Tibial nerve (tissue), 4 donors: Measurements from ENCODE around the gene FRYL. TPM values are rescaled to one million over a fixed set of nuclear protein-coding genes. Genes with fewer than 3 reads are reported as not detected.

Experiments
- DNase-seq, 2 donors: peaks; one replicate each; pipeline ENCODE4 v3.0.0-alpha.2; 2019; ENCODE audit warnings: low spot score in 2 of 2
- H3K27ac ChIP-seq, 4 donors: fragments of 200-600 bp; sonication (generic) in 3 of 4; one replicate each; pipeline ENCODE4 v1.5.1; 2017 to 2019; ENCODE audit warnings: mild to moderate bottlenecking in 1 of 4
- H3K27me3 ChIP-seq, 2 donors: fragments of 200-600 bp; sonication (generic) in 1 of 2; one replicate each; pipeline versions ENCODE4 v1.5.1 to v1.6.0; 2017 to 2019
- H3K36me3 ChIP-seq, 3 donors: fragments of 200-600 bp; sonication (generic); one replicate each; pipeline ENCODE4 v1.5.1; 2018 to 2019
- H3K4me1 ChIP-seq, 4 donors: fragments of 200-600 bp; sonication (generic) in 3 of 4; one replicate each; pipeline ENCODE4 v1.5.1; 2017 to 2019
- H3K4me3 ChIP-seq, 4 donors: fragments of 200-600 bp; sonication (generic) in 3 of 4; one replicate each; pipeline ENCODE4 v1.5.1; 2017 to 2019; ENCODE audit warnings: mild to moderate bottlenecking in 1 of 4, moderate library complexity in 1 of 4
- H3K9me3 ChIP-seq, 4 donors: fragments of 200-600 bp; sonication (generic) in 3 of 4; one replicate each; pipeline ENCODE4 v1.5.1; 2017 to 2019
- CTCF ChIP-seq, 5 experiments: fragments of 200-600 bp in 3 of 5; fragments of 450-650 bp in 2 of 5; sonication (generic) in 3 of 5; IDR thresholded peaks; one replicate each; pipeline ENCODE4 v1.5.1; 2016 to 2019; ENCODE audit warnings: antibody characterized with exemption in 5 of 5, mild to moderate bottlenecking in 3 of 5, moderate library complexity in 2 of 5
- EP300 ChIP-seq, 2 donors: sonication (generic); formaldehyde crosslinking; IDR thresholded peaks; one replicate each; pipeline ENCODE4 v1.6.1; 2017; ENCODE audit warnings: antibody characterized with exemption in 2 of 2, mild to moderate bottlenecking in 1 of 2
- POLR2A ChIP-seq, 2 donors: fragments of 450-650 bp; IDR thresholded peaks; one replicate each; pipeline ENCODE4 v1.6.1; 2017; ENCODE audit warnings: antibody characterized with exemption in 2 of 2, mild to moderate bottlenecking in 2 of 2, moderate library complexity in 2 of 2
- WGBS, 2 donors: methylation state at CpG; one replicate each; pipeline ENCODE4 v1.1.5; 2018; 5-methylcytosine and 5-hydroxymethylcytosine counted together
- total RNA-seq, 4 donors: library from RNA; depleted of rRNA; stranded (reverse); fragments of >200 nt; gene quantifications; one replicate each; pipeline ENCODE4 v1.1.0, GENCODE V29; 2016

The FRYL gene
- total RNA-seq, 4 donors from 2014 or later: 88.3 to 122 (median 99.7) TPM

GRCh38 chr4:48504352-48504751 is 275.7 kb downstream of the FRYL start:
- no peak for TF ChIP-seq CTCF (IDR thresholded peaks at IDR 0.05)
- no peak for TF ChIP-seq POLR2A (IDR thresholded peaks at IDR 0.05)
- H3K36me3 ChIP-seq: peaks cover 0 to 69% (median 0%) of the 10 kb centered on the region in 3 donors
- H3K4me1 ChIP-seq: no peaks in the 10 kb centered on the region
- H3K4me3 ChIP-seq: no peak overlapping the region
- DNase-seq: no peak
- H3K9me3 ChIP-seq: no peaks in the 10 kb centered on the region
- H3K27ac ChIP-seq: no peak overlapping the region
- 88 to 94% methylated on average over 1 of the region's 1 CpG for WGBS, 2 donors
- H3K27me3 ChIP-seq: no peaks in the 10 kb centered on the region

- H3K27ac ChIP-seq: no peak overlapping the region
- WGBS, 2 donors: 77 to 90% methylated on average over 2 of the region's 2 CpGs
- no peaks in the 10 kb centered on the region for H3K4me1 ChIP-seq
- no peak overlapping the region for H3K4me3 ChIP-seq
- H3K9me3 ChIP-seq: no peaks in the 10 kb centered on the region
- DNase-seq: no peak
- TF ChIP-seq EP300 (IDR thresholded peaks at IDR 0.05) (no peak), CTCF (IDR thresholded peaks at IDR 0.05) (no peak), POLR2A (IDR thresholded peaks at IDR 0.05) (no peak)
- no peaks in the 10 kb centered on the region for H3K27me3 ChIP-seq
- peaks cover 0 to 69% (median 0%) of the 10 kb centered on the region in 3 donors for H3K36me3 ChIP-seq
Measured at GRCh38 chr4:48504026-48504330, 276.1 kb downstream of the FRYL start.

GRCh38 chr4:48503233-48504025 is 276.6 kb downstream of the FRYL start:
- 56 to 60% methylated on average over 4 of the region's 4 CpGs for WGBS, 2 donors
- H3K27ac ChIP-seq: no peak overlapping the region
- no peaks in the 10 kb centered on the region for H3K27me3 ChIP-seq
- no peak for TF ChIP-seq EP300 (IDR thresholded peaks at IDR 0.05)
- TF ChIP-seq CTCF (IDR thresholded peaks at IDR 0.05): no peak
- no peak for TF ChIP-seq POLR2A (IDR thresholded peaks at IDR 0.05)
- H3K36me3 ChIP-seq: peaks cover 0 to 69% (median 0%) of the 10 kb centered on the region in 3 donors
- no peak overlapping the region for H3K4me3 ChIP-seq
- no peaks in the 10 kb centered on the region for H3K4me1 ChIP-seq
- DNase-seq: no peak
- no peaks in the 10 kb centered on the region for H3K9me3 ChIP-seq

GRCh38 chr4:48499551-48500066 is 280.5 kb downstream of the FRYL start:
- H3K9me3 ChIP-seq: no peaks in the 10 kb centered on the region
- TF ChIP-seq EP300 (IDR thresholded peaks at IDR 0.05) (no peak), CTCF (IDR thresholded peaks at IDR 0.05) (no peak), POLR2A (IDR thresholded peaks at IDR 0.05) (no peak)
- H3K27me3 ChIP-seq: no peaks in the 10 kb centered on the region
- H3K4me1 ChIP-seq: no peaks in the 10 kb centered on the region
- DNase-seq: no peak
- peaks cover 0 to 50% (median 0%) of the 10 kb centered on the region in 3 donors for H3K36me3 ChIP-seq
- no peak overlapping the region for H3K4me3 ChIP-seq
- 81 to 84% methylated on average over 3 of the region's 3 CpGs for WGBS, 2 donors
- H3K27ac ChIP-seq: no peak overlapping the region

- TF ChIP-seq CTCF (IDR thresholded peaks at IDR 0.05) (no peak), POLR2A (IDR thresholded peaks at IDR 0.05) (no peak), EP300 (IDR thresholded peaks at IDR 0.05) (no peak)
- no peak overlapping the region for H3K4me3 ChIP-seq
- H3K36me3 ChIP-seq: peaks cover 0 to 46% (median 0%) of the 10 kb centered on the region in 3 donors
- 78 to 85% methylated on average over 4 of the region's 4 CpGs for WGBS, 2 donors
- H3K9me3 ChIP-seq: no peaks in the 10 kb centered on the region
- no peaks in the 10 kb centered on the region for H3K27me3 ChIP-seq
- H3K4me1 ChIP-seq: no peaks in the 10 kb centered on the region
- DNase-seq: no peak
- H3K27ac ChIP-seq: no peak overlapping the region
Measured at GRCh38 chr4:48498895-48499294, 281.2 kb downstream of the FRYL start.
